GM12878 (cell line): ENCODE measurements around the gene COL1A1.

ENCODE experiments used
- BACH1 ChIP-seq: fragments of 450-650 bp; IDR thresholded peaks from 2 replicates; pipeline ENCODE4 v1.6.1; 2017; ENCODE audit warnings: mild to moderate bottlenecking, borderline replicate concordance
- CEBPB ChIP-seq, 2 experiments: fragments of 150-350 bp in 1 of 2; IDR thresholded peaks; 2 replicates each; pipeline ENCODE4 v1.6.1; 2012 to 2014; ENCODE audit warnings: low read depth in 2 of 2, low read length in 2 of 2, borderline replicate concordance in 1 of 2, inconsistent platforms in 1 of 2
- CHD2 ChIP-seq: IDR thresholded peaks from 2 replicates; pipeline ENCODE4 v1.6.1; 2011; ENCODE audit warnings: low read depth, low read length, improper control_type of control experiment, borderline replicate concordance
- CTCF ChIP-seq, 3 experiments: IDR thresholded peaks in 2 of 3; conservative IDR thresholded peaks in 1 of 3; 2 replicates each; pipeline ENCODE4 v1.5.1; 2011; ENCODE audit warnings: low read depth in 3 of 3, low read length in 3 of 3, mild to moderate bottlenecking in 3 of 3, control low read depth in 2 of 3, moderate library complexity in 2 of 3, inconsistent platforms in 1 of 3, mixed read lengths in 1 of 3; ENCODE audit not compliant: control insufficient read depth in 2 of 3, insufficient read depth in 1 of 3; ENCODE audit errors: extremely low read depth in 1 of 3
- PKNOX1 ChIP-seq: fragments of 450-650 bp; IDR thresholded peaks from 2 replicates; pipeline ENCODE4 v1.6.1; 2016; ENCODE audit warnings: mild to moderate bottlenecking
- POLR2A ChIP-seq: IDR thresholded peaks from 2 replicates; pipeline ENCODE4 v1.6.1; 2011; ENCODE audit warnings: low read depth, mild to moderate bottlenecking, low read length
- RAD21 ChIP-seq: IDR thresholded peaks from 2 replicates; pipeline ENCODE4 v1.6.1; 2011; ENCODE audit warnings: mild to moderate bottlenecking, low read depth, low read length, moderate library complexity; ENCODE audit not compliant: insufficient read depth
- RCOR1 ChIP-seq: conservative IDR thresholded peaks from 2 replicates; pipeline ENCODE4 v1.6.1; 2012; ENCODE audit warnings: low read depth, low read length, improper control_type of control experiment
- TBL1XR1 ChIP-seq: IDR thresholded peaks from 2 replicates; pipeline ENCODE4 v1.6.1; 2012; ENCODE audit warnings: low read depth, low read length, improper control_type of control experiment
- USF1 ChIP-seq: IDR thresholded peaks from 2 replicates; pipeline ENCODE4 v1.6.1; 2011; ENCODE audit warnings: borderline replicate concordance, low read depth, mild to moderate bottlenecking, moderate library complexity, mixed read lengths, low read length; ENCODE audit not compliant: insufficient read depth; ENCODE audit errors: extremely low read length
- USF2 ChIP-seq: IDR thresholded peaks from 2 replicates; pipeline ENCODE4 v1.6.1; 2011; ENCODE audit warnings: low read depth, low read length, improper control_type of control experiment, borderline replicate concordance
- ZNF687 ChIP-seq: fragments of 450-650 bp; IDR thresholded peaks from 2 replicates; pipeline ENCODE4 v1.6.1; 2017; ENCODE audit warnings: mild to moderate bottlenecking, moderate library complexity
- ZSCAN29 ChIP-seq: fragments of 450-650 bp; IDR thresholded peaks from 2 replicates; pipeline ENCODE4 v1.6.1; 2017; ENCODE audit warnings: mild to moderate bottlenecking, moderate library complexity

GRCh38 chr17:50185631-50186471, 15.6 kb downstream of the COL1A1 start:
- TF ChIP-seq USF2: no peak
- no peak for TF ChIP-seq RCOR1
- TF ChIP-seq CTCF (IDR thresholded peaks at IDR 0.05 in 2 of 3, conservative IDR thresholded peaks at IDR 0.05 in 1 of 3; ENCODE audit: control insufficient read depth in 2 of 3, extremely low read depth in 1 of 3, insufficient read depth in 1 of 3, low read depth in 3 of 3, low read length in 3 of 3): no peak
- TF ChIP-seq PKNOX1: no peak
- no peak for TF ChIP-seq CEBPB (IDR thresholded peaks at IDR 0.05; ENCODE audit: borderline replicate concordance in 1 of 2, low read depth in 2 of 2, low read length in 2 of 2)
- TF ChIP-seq BACH1: no peak
- no peak for TF ChIP-seq ZNF687
- TF ChIP-seq CHD2: no peak
- TF ChIP-seq RAD21: no peak
- no peak for TF ChIP-seq USF1
- TF ChIP-seq POLR2A: no peak
- no peak for TF ChIP-seq TBL1XR1
- no peak for TF ChIP-seq ZSCAN29
